GM08714 (cell line): Measurements from ENCODE around the gene FOXN3.

Source experiments
- H3K4me3 ChIP-seq: fragments of 200-500 bp; sonication (Bioruptor generic); 2 replicates; pipeline ENCODE4 v1.5.1; 2014; ENCODE audit warnings: mild to moderate bottlenecking, low read length, inconsistent platforms
- ZNF274 ChIP-seq: IDR thresholded peaks from 2 replicates; pipeline ENCODE4 v1.6.1; 2012; ENCODE audit warnings: mild to moderate bottlenecking, low read depth, low read length

FOXN3 gene

GRCh38 chr14:89315493-89316470 lies 101.3 kb downstream of the FOXN3 start:
- no peak for TF ChIP-seq ZNF274
- H3K4me3 ChIP-seq, result no peak overlapping the region

- H3K4me3 ChIP-seq, result no peak overlapping the region
- TF ChIP-seq ZNF274, result no peak
Observed at GRCh38 chr14:89314274-89314673, 102.8 kb downstream of the FOXN3 start.

GRCh38 chr14:89312932-89313331 lies 104.1 kb downstream of the FOXN3 start:
- no peak overlapping the region for H3K4me3 ChIP-seq
- no peak for TF ChIP-seq ZNF274

GRCh38 chr14:89310211-89310610 lies 106.8 kb downstream of the FOXN3 start:
- H3K4me3 ChIP-seq, result no peak overlapping the region
- no peak for TF ChIP-seq ZNF274

- TF ChIP-seq ZNF274, result no peak
- no peak overlapping the region for H3K4me3 ChIP-seq
Observed at GRCh38 chr14:89309670-89310177, 107.3 kb downstream of the FOXN3 start.

- no peak for TF ChIP-seq ZNF274
- no peak overlapping the region for H3K4me3 ChIP-seq
Observed at GRCh38 chr14:89308232-89308959, 108.6 kb downstream of the FOXN3 start.

GRCh38 chr14:89307409-89307808 lies 109.6 kb downstream of the FOXN3 start:
- no peak overlapping the region for H3K4me3 ChIP-seq
- no peak for TF ChIP-seq ZNF274

- peak overlapping the region; percentile 63; the same call in 1 of the 2 replicates for H3K4me3 ChIP-seq
- no peak for TF ChIP-seq ZNF274
Observed at GRCh38 chr14:89304972-89305703, 111.9 kb downstream of the FOXN3 start.

GRCh38 chr14:89304561-89304960 lies 112.5 kb downstream of the FOXN3 start:
- peak overlapping the region; percentile 63; the same call in 1 of the 2 replicates for H3K4me3 ChIP-seq
- no peak for TF ChIP-seq ZNF274

GRCh38 chr14:89303456-89304435 lies 113.3 kb downstream of the FOXN3 start:
- TF ChIP-seq ZNF274, result no peak
- peak overlapping the region; percentile 63; the same call in 1 of the 2 replicates for H3K4me3 ChIP-seq

- no peak overlapping the region for H3K4me3 ChIP-seq
- no peak for TF ChIP-seq ZNF274
Observed at GRCh38 chr14:89302396-89302950, 114.6 kb downstream of the FOXN3 start.

- no peak overlapping the region for H3K4me3 ChIP-seq
- no peak for TF ChIP-seq ZNF274
Observed at GRCh38 chr14:89299587-89299986, 117.4 kb downstream of the FOXN3 start.

GRCh38 chr14:89298056-89298834 lies 118.8 kb downstream of the FOXN3 start:
- TF ChIP-seq ZNF274, result no peak

More at GRCh38 chr14:89298056-89298834, 118.8 kb downstream of the FOXN3 start:
- no peak overlapping the region for H3K4me3 ChIP-seq
